ENCODE measurements around the gene TTBK2.

GRCh38 chr15:42737529-42738328, 182.8 kb downstream of the TTBK2 start:
- TF ChIP-seq CTCF (IDR thresholded peaks at IDR 0.05): no peak
- TF ChIP-seq EZH2 (IDR thresholded peaks at IDR 0.05): no peak

All from neural progenitor cell (in vitro differentiated cells).